Neural progenitor cell (in vitro differentiated cells): ENCODE results near the gene TRABD. TPM values are rescaled to one million over a fixed set of nuclear protein-coding genes. Genes with fewer than 3 reads are reported as not detected.

ENCODE experiments used
- DNase-seq: peaks from one replicate; pipeline ENCODE4 v3.0.0-alpha.2; 2016; ENCODE audit warnings: low spot score
- H2AFZ ChIP-seq: fragments of 200-600 bp; sonication (generic); replicated peaks from 2 replicates; pipeline ENCODE4 v1.6.1; 2016; ENCODE audit warnings: antibody characterized with exemption
- H3F3A ChIP-seq: fragments of 200-600 bp; sonication (generic); 2 replicates; pipeline ENCODE4 v1.6.1; 2016; ENCODE audit warnings: antibody characterized with exemption, low read depth
- H3K27ac ChIP-seq: fragments of 200-600 bp; sonication (generic); 2 replicates; pipeline ENCODE4 v1.5.1; 2016; ENCODE audit warnings: mild to moderate bottlenecking
- H3K27me3 ChIP-seq: fragments of 200-600 bp; sonication (generic); 2 replicates; pipeline ENCODE4 v1.6.1; 2016; ENCODE audit warnings: mild to moderate bottlenecking, moderate library complexity
- H3K36me3 ChIP-seq: fragments of 200-600 bp; sonication (generic); 2 replicates; pipeline ENCODE4 v1.5.1; 2016
- H3K4me1 ChIP-seq: fragments of 200-600 bp; sonication (generic); 2 replicates; pipeline ENCODE4 v1.6.1; 2016; ENCODE audit warnings: mixed run types
- H3K4me2 ChIP-seq: fragments of 200-600 bp; sonication (generic); 2 replicates; pipeline ENCODE4 v1.6.1; 2016
- H3K4me3 ChIP-seq: fragments of 200-600 bp; sonication (generic); 2 replicates; pipeline ENCODE4 v1.5.1; 2016
- H3K79me2 ChIP-seq: fragments of 200-600 bp; sonication (generic); 2 replicates; pipeline ENCODE4 v1.6.1; 2016; ENCODE audit warnings: low read depth
- H3K9ac ChIP-seq: fragments of 200-600 bp; sonication (generic); 2 replicates; pipeline ENCODE4 v1.6.1; 2016
- H3K9me3 ChIP-seq: fragments of 200-600 bp; sonication (generic); 2 replicates; pipeline ENCODE4 v1.5.1; 2016; ENCODE audit warnings: low read depth
- H4K20me1 ChIP-seq: fragments of 200-600 bp; sonication (generic); 2 replicates; pipeline ENCODE4 v1.6.1; 2016; ENCODE audit warnings: low read depth
- H3K27ac Mint-ChIP-seq: 3 replicates; pipeline ENCODE4 v1.8.0; 2021; ENCODE audit warnings: mixed read lengths
- H3K27me3 Mint-ChIP-seq: 2 replicates; pipeline ENCODE4 v1.8.0; 2022; ENCODE audit warnings: low read depth, mild to moderate bottlenecking, inconsistent platforms, moderate library complexity, mixed read lengths; ENCODE audit not compliant: insufficient read depth
- H3K36me3 Mint-ChIP-seq: 3 replicates; pipeline ENCODE4 v1.8.0; 2021; ENCODE audit warnings: mixed read lengths
- H3K4me1 Mint-ChIP-seq: 3 replicates; pipeline ENCODE4 v1.8.0; 2021; ENCODE audit warnings: mixed read lengths
- H3K4me3 Mint-ChIP-seq: 3 replicates; pipeline ENCODE4 v1.8.0; 2021; ENCODE audit warnings: mild to moderate bottlenecking, moderate library complexity, mixed read lengths
- H3K9me3 Mint-ChIP-seq: 3 replicates; pipeline ENCODE4 v1.8.0; 2020; ENCODE audit warnings: mixed read lengths
- CTCF ChIP-seq: fragments of 200-600 bp; sonication (generic); IDR thresholded peaks from 2 replicates; pipeline ENCODE4 v1.5.1; 2017; ENCODE audit warnings: antibody characterized with exemption, mild to moderate bottlenecking
- EZH2 ChIP-seq: fragments of 200-600 bp; sonication (generic); IDR thresholded peaks from 2 replicates; pipeline ENCODE4 v1.6.1; 2017; ENCODE audit warnings: antibody characterized with exemption, mild to moderate bottlenecking, moderate library complexity
- EZH2phosphoT487 ChIP-seq: fragments of 200-600 bp; sonication (generic); IDR thresholded peaks from 2 replicates; pipeline ENCODE4 v1.6.1; 2017; ENCODE audit warnings: antibody characterized with exemption
- total RNA-seq: library from RNA; depleted of rRNA; stranded (reverse); fragments of >200 nt; gene quantifications from 2 replicates; pipeline ENCODE4 v1.2.3, GENCODE V29; 2015; ENCODE audit warnings: low replicate concordance

TRABD gene
- total RNA-seq, 1 donor from 2014 or later = 15.4 TPM

DNA sequence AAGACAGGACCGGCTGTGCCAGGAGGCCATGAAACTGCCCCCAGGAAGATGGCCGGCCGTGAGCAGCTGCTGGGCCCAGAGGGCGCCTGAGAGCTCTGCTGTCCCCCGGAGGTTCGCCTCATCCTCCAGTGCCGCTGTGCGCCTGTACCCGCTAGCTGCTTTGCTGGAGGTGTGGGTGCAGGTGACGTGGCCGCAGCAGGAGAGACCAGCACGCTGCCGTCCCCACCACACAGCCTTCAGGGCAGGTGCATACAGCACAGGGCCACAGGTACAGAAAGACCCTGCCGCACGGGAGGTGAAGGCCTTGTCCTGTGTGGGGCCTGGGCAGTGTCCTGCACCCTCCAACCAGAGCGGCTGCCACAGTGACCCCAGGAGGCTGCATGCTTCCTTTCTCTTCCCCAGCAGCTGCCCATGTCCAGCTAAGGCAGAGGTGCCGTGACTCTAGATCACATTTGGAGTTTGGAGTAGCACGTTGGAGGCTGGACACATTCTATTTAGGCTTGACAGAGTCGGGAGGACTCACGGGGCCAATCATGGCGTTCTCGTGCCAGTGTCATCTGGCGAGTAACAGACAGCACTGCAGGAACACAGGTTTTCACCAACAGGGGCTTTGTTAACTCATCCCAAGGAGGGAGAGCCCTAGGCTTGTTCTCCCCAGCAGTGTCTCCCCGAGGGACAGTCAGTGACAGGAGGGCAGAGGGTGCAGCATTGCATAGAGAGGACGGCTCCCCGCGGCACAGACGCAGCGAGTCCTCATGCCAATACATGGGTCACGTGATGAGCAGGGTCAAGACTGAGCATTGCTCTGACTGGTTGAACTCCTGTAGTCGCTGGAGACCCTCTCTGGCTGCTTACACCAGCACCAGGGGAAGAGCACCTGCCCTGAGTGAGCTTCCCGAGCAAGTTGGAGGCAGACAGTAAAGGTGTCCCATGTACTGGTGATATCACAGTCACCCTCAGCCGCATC lies 33.9 kb upstream of the TRABD start:
- TF ChIP-seq EZH2 = no peak
- TF ChIP-seq EZH2phosphoT487 = no peak
- TF ChIP-seq CTCF = no peak
- Histone ChIP-seq H3K27me3 (peaks cover 10% of the 10 kb centered on the region), H3F3A (no peaks in the 10 kb centered on the region), H3K4me3 (no peak overlapping the region), H3K27ac (no peak overlapping the region), H3K79me2 (no peaks in the 10 kb centered on the region), H3K4me1 (no peaks in the 10 kb centered on the region), H3K36me3 (no peaks in the 10 kb centered on the region), H3K9ac (no peak overlapping the region), H4K20me1 (no peaks in the 10 kb centered on the region), H2AFZ (no peak overlapping the region), H3K4me2 (no peak overlapping the region), H3K9me3 (no peaks in the 10 kb centered on the region)
- no peak for DNase-seq
- Mint-ChIP-seq H3K4me3 (no peak overlapping the region), H3K4me1 (peaks cover 6% of the 10 kb centered on the region), H3K27ac (no peak overlapping the region), H3K36me3 (no peaks in the 10 kb centered on the region), H3K9me3 (no peaks in the 10 kb centered on the region), H3K27me3 (peaks cover 8% of the 10 kb centered on the region)

- Histone ChIP-seq H3K9me3 (no peaks in the 10 kb centered on the region), H3F3A (no peaks in the 10 kb centered on the region), H3K27me3 (peaks cover 10% of the 10 kb centered on the region), H3K4me3 (no peak overlapping the region), H3K79me2 (no peaks in the 10 kb centered on the region), H2AFZ (no peak overlapping the region), H3K4me2 (no peak overlapping the region), H3K9ac (no peak overlapping the region), H3K36me3 (no peaks in the 10 kb centered on the region), H3K27ac (no peak overlapping the region), H4K20me1 (no peaks in the 10 kb centered on the region), H3K4me1 (no peaks in the 10 kb centered on the region)
- TF ChIP-seq EZH2phosphoT487 (no peak), CTCF (no peak), EZH2 (no peak)
- peaks cover 4% of the 10 kb centered on the region for H3K4me1 Mint-ChIP-seq
- no peaks in the 10 kb centered on the region for H3K9me3 Mint-ChIP-seq
- no peaks in the 10 kb centered on the region for H3K36me3 Mint-ChIP-seq
- H3K4me3 Mint-ChIP-seq = no peak overlapping the region
- H3K27me3 Mint-ChIP-seq = peaks cover 8% of the 10 kb centered on the region
- no peak for DNase-seq
- H3K27ac Mint-ChIP-seq = no peak overlapping the region
Observed at GRCh38 chr22:50153056-50153755, 32.5 kb upstream of the TRABD start.

DNA sequence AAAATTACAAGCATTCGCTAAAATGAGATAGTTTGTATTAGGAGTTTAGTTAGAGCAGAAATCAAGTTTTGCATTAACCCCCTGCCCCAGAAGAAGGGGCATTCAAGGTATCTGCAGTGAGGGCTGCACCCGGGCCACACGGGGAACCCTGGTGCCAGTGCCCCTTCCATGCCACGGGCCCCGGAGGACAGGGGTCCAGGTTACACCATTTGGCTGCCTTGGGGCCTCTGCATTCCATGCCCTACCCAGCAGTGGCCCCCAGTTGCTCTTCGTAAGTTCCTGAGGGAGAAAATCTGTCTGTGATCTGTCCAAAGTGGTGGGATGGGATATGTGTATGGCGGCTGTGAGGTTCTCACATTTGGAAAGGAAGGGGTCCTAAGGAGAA lies 32.0 kb upstream of the TRABD start:
- DNase-seq = no peak
- Histone ChIP-seq H3K36me3 (no peaks in the 10 kb centered on the region), H2AFZ (no peak overlapping the region), H3K27me3 (peaks cover 10% of the 10 kb centered on the region), H3K4me2 (no peak overlapping the region), H3K9ac (no peak overlapping the region), H3K4me3 (no peak overlapping the region), H3K9me3 (no peaks in the 10 kb centered on the region), H3K27ac (no peak overlapping the region), H3K4me1 (no peaks in the 10 kb centered on the region), H3F3A (no peaks in the 10 kb centered on the region), H3K79me2 (no peaks in the 10 kb centered on the region), H4K20me1 (no peaks in the 10 kb centered on the region)
- TF ChIP-seq EZH2phosphoT487 (no peak), CTCF (no peak), EZH2 (no peak)
- peaks cover 4% of the 10 kb centered on the region for H3K4me1 Mint-ChIP-seq
- H3K27ac Mint-ChIP-seq = no peak overlapping the region
- no peak overlapping the region for H3K4me3 Mint-ChIP-seq
- no peaks in the 10 kb centered on the region for H3K9me3 Mint-ChIP-seq
- H3K36me3 Mint-ChIP-seq = no peaks in the 10 kb centered on the region
- H3K27me3 Mint-ChIP-seq = peaks cover 8% of the 10 kb centered on the region
